Mucosa of descending colon (tissue), 3 donors: ENCODE results near the gene KCTD5. TPM values are rescaled to one million over a fixed set of nuclear protein-coding genes. Genes with fewer than 3 reads are reported as not detected.
"Not testable (repeated sequence)": the region's sequence is repeated elsewhere in the genome, so short reads cannot be mapped to it uniquely, and the experiment has no call there.

ENCODE experiments used
- ATAC-seq: fragments of 200-7000 bp; cut with Tn5 transposase; one replicate; pipeline ENCODE4 v1.9.1; 2020; ENCODE audit warnings: mild to moderate bottlenecking, moderate library complexity
- DNase-seq, 3 donors: peaks; one replicate each; pipeline ENCODE4 v3.0.0-alpha.2; 2020
- H3K36me3 ChIP-seq: fragments of 200-600 bp; one replicate; pipeline ENCODE4 v1.8.0; 2021; ENCODE audit warnings: low read depth, mild to moderate bottlenecking
- H3K4me1 ChIP-seq: fragments of 200-600 bp; one replicate; pipeline ENCODE4 v1.8.0; 2021; ENCODE audit warnings: low read depth, mild to moderate bottlenecking
- H3K4me3 ChIP-seq: fragments of 200-600 bp; one replicate; pipeline ENCODE4 v1.8.0; 2021; ENCODE audit warnings: mild to moderate bottlenecking
- H3K9me3 ChIP-seq: fragments of 200-600 bp; one replicate; pipeline ENCODE4 v1.8.0; 2021; ENCODE audit warnings: mild to moderate bottlenecking
- CTCF ChIP-seq: fragments of 200-600 bp; IDR thresholded peaks from one replicate; pipeline ENCODE4 v1.8.0; 2022; ENCODE audit warnings: antibody characterized with exemption, mild to moderate bottlenecking
- intact Hi-C, 2 donors: fragments of 100-400 bp; cut with DNase I in 1 of 2; cut with micrococcal nuclease in 1 of 2; formaldehyde crosslinking; loops; one replicate each; pipeline versions ENCODE4 v1.11.0 to v1.11.1; 2022; cut with DNase I, micrococcal nuclease
- long read RNA-seq, 2 donors: library from polyadenylated mRNA; unstranded; transcript quantifications; one replicate each; pipeline ENCODE4 v2.0.0, GENCODE V29; 2019 to 2021
- total RNA-seq, 3 donors: library from RNA; stranded (reverse); fragmentation: NEBNext Ultra II Directional in 2 of 3; extraction: Animal tissue kit (Norgen Biotek cat#: 25700) in 2 of 3; gene quantifications; one replicate each; pipeline versions ENCODE4 v1.2.1 to v1.2.4, GENCODE V29; 2021 to 2023
- donor health status: DM: no; HTN: no; CAD: no; lungs with moderate emphysema.
- donor health status: DM: no; HTN: no; CAD: no.
- donor health status: DM: no; HTN: yes; CAD: no.

Gene KCTD5
- total RNA-seq, result 10 to 100 TPM; 28.2 to 80.7 (median 48.5) TPM
- long read RNA-seq, donor 1, transcript KCTD5-201 (6 exons, 2,482 nt), result major isoform, 27 of 34 reads
- long read RNA-seq, donor 1, partial matches to known transcripts, result 3 of 34 reads
- long read RNA-seq, donor 1, other reads (novel, unspliced or antisense), result 4 of 34 reads
- long read RNA-seq, donor 2, transcript KCTD5-201 (6 exons, 2,482 nt), result major isoform, 22 of 24 reads
- long read RNA-seq, donor 2, partial matches to known transcripts, result 1 of 24 reads
- long read RNA-seq, donor 2, other reads (novel, unspliced or antisense), result 1 of 24 reads

GRCh38 chr16:2682209-2683021 is at the start of gene KCTD5:
Gene KCTD5 (plus strand): TSS chr16:2682523. CDS start chr16:2682549, 26 bp downstream.
- no peak for TF ChIP-seq CTCF
- Histone ChIP-seq H3K4me3 (peak within 1 kb of the TSS; percentile 81), H3K4me1 (peaks cover 14% of the 10 kb centered on the region), H3K9me3 (no peaks in the 10 kb centered on the region), H3K36me3 (no peaks in the 10 kb centered on the region)
- DNase-seq (peak; percentile 98), ATAC-seq (peak; percentile 91)
- intact Hi-C loops, result no loop called here

GRCh38 chr16:2639071-2639721 is 43.1 kb upstream of the KCTD5 start:
- TF ChIP-seq CTCF, result peak; percentile 32
- DNase-seq (peak in 2 of 3 donors; percentile 56 to 80), ATAC-seq (peak; percentile 94)
- H3K36me3 ChIP-seq, H3K4me3 ChIP-seq, intact Hi-C loops, H3K4me1 ChIP-seq, H3K9me3 ChIP-seq: not testable (repeated sequence)

GRCh38 chr16:2639722-2640072 is 42.6 kb upstream of the KCTD5 start:
- H3K9me3 ChIP-seq, H3K36me3 ChIP-seq, DNase-seq, intact Hi-C loops, H3K4me1 ChIP-seq, H3K4me3 ChIP-seq: not testable (repeated sequence)
- peak; percentile 42 for ATAC-seq

- ATAC-seq, H3K4me1 ChIP-seq, intact Hi-C loops, H3K9me3 ChIP-seq, DNase-seq, H3K36me3 ChIP-seq, H3K4me3 ChIP-seq: not testable (repeated sequence)
These were observed 39.8 kb upstream of the KCTD5 start for GRCh38 chr16:2642561-2642960.

GRCh38 chr16:2644754-2645453 is 37.4 kb upstream of the KCTD5 start:
- peak; percentile 23 for ATAC-seq
- intact Hi-C loops, H3K9me3 ChIP-seq, H3K36me3 ChIP-seq, H3K4me1 ChIP-seq, H3K4me3 ChIP-seq, DNase-seq: not testable (repeated sequence)

- peak; percentile 86 for ATAC-seq
- not testable (repeated sequence) for H3K36me3 ChIP-seq
These were observed 31.0 kb upstream of the KCTD5 start for GRCh38 chr16:2651268-2651871.

GRCh38 chr16:2653915-2654314 is 28.4 kb upstream of the KCTD5 start:
- H3K4me1 ChIP-seq, H3K9me3 ChIP-seq, H3K4me3 ChIP-seq, H3K36me3 ChIP-seq, DNase-seq, ATAC-seq, intact Hi-C loops: not testable (repeated sequence)

More at GRCh38 chr16:2651268-2651871, 31.0 kb upstream of the KCTD5 start:
- DNase-seq, H3K9me3 ChIP-seq, intact Hi-C loops, H3K4me3 ChIP-seq, H3K4me1 ChIP-seq: not testable (repeated sequence)

- H3K4me1 ChIP-seq, result peaks cover 15% of the 10 kb centered on the region
- ATAC-seq, result peak; percentile 20
- DNase-seq, H3K36me3 ChIP-seq, H3K9me3 ChIP-seq, H3K4me3 ChIP-seq, intact Hi-C loops: not testable (repeated sequence)
These were observed 27.4 kb upstream of the KCTD5 start for GRCh38 chr16:2654949-2655348.
